ENCODE results near the gene PTPRD. TPM values are rescaled to one million over a fixed set of nuclear protein-coding genes. Genes with fewer than 3 reads are reported as not detected.

The PTPRD gene
- total RNA-seq, 1 donor from 2014 or later, result 6.9 TPM

- intact Hi-C loops (cut with DNase I), result no loop called here
- DNase-seq (ENCODE audit: low spot score in 2 of 2), result no peak
These were observed 273.6 kb downstream of the PTPRD start for GRCh38 chr9:10339152-10339551.

GRCh38 chr9:10331157-10331556 is 281.6 kb downstream of the PTPRD start:
- no peaks in the 10 kb centered on the region for H3K27me3 ChIP-seq
- H3K9me3 ChIP-seq, result no peaks in the 10 kb centered on the region
- no peak for DNase-seq (ENCODE audit: low spot score in 2 of 2)
- H3K36me3 ChIP-seq, result no peaks in the 10 kb centered on the region
- no peaks in the 10 kb centered on the region for H3K4me1 ChIP-seq
- H3K4me3 ChIP-seq, result no peak overlapping the region
- no peak for TF ChIP-seq CTCF (IDR thresholded peaks at IDR 0.05)
- intact Hi-C loops (cut with DNase I), result no loop called here
- H3K27ac ChIP-seq, result no peak overlapping the region

More at GRCh38 chr9:10339152-10339551, 273.6 kb downstream of the PTPRD start:
- Histone ChIP-seq H3K9me3 (no peaks in the 10 kb centered on the region), H3K27ac (no peak overlapping the region), H3K4me3 (no peak overlapping the region), H3K36me3 (no peaks in the 10 kb centered on the region), H3K27me3 (no peaks in the 10 kb centered on the region), H3K4me1 (no peaks in the 10 kb centered on the region)
- TF ChIP-seq CTCF (IDR thresholded peaks at IDR 0.05), result no peak

GRCh38 chr9:10282084-10282483 is 330.7 kb downstream of the PTPRD start:
- intact Hi-C loops (cut with DNase I), result no loop called here
- no peaks in the 10 kb centered on the region for H3K4me1 ChIP-seq
- H3K27ac ChIP-seq, result no peak overlapping the region
- no peaks in the 10 kb centered on the region for H3K9me3 ChIP-seq
- H3K27me3 ChIP-seq, result no peaks in the 10 kb centered on the region
- TF ChIP-seq CTCF (IDR thresholded peaks at IDR 0.05), result no peak
- no peak for DNase-seq (ENCODE audit: low spot score in 2 of 2)
- no peak overlapping the region for H3K4me3 ChIP-seq
- no peaks in the 10 kb centered on the region for H3K36me3 ChIP-seq

- Histone ChIP-seq H3K4me1 (no peaks in the 10 kb centered on the region), H3K36me3 (no peaks in the 10 kb centered on the region), H3K9me3 (no peaks in the 10 kb centered on the region), H3K27ac (no peak overlapping the region), H3K27me3 (no peaks in the 10 kb centered on the region), H3K4me3 (no peak overlapping the region)
- no peak for TF ChIP-seq CTCF (IDR thresholded peaks at IDR 0.05)
- intact Hi-C loops (cut with DNase I), result no loop called here
- DNase-seq (ENCODE audit: low spot score in 2 of 2), result no peak
These were observed 337.8 kb downstream of the PTPRD start for GRCh38 chr9:10274988-10275387.

- Histone ChIP-seq H3K36me3 (no peaks in the 10 kb centered on the region), H3K4me1 (no peaks in the 10 kb centered on the region), H3K27me3 (no peaks in the 10 kb centered on the region), H3K27ac (no peak overlapping the region), H3K4me3 (no peak overlapping the region), H3K9me3 (no peaks in the 10 kb centered on the region)
- DNase-seq (ENCODE audit: low spot score in 2 of 2), result no peak
- intact Hi-C loops (cut with DNase I), result no loop called here
- TF ChIP-seq CTCF (IDR thresholded peaks at IDR 0.05), result no peak
These were observed 338.6 kb downstream of the PTPRD start for GRCh38 chr9:10274175-10274574.

GRCh38 chr9:10272830-10273229 is 340.0 kb downstream of the PTPRD start:
- no peak for TF ChIP-seq CTCF (IDR thresholded peaks at IDR 0.05)
- Histone ChIP-seq H3K27ac (no peak overlapping the region), H3K4me1 (no peaks in the 10 kb centered on the region), H3K27me3 (no peaks in the 10 kb centered on the region), H3K9me3 (no peaks in the 10 kb centered on the region), H3K4me3 (no peak overlapping the region), H3K36me3 (no peaks in the 10 kb centered on the region)
- DNase-seq (ENCODE audit: low spot score in 2 of 2), result no peak
- intact Hi-C loops (cut with DNase I), result no loop called here
